ENCODE measurements around the gene CEP170.
"Not testable (repeated sequence)": the region's sequence is repeated elsewhere in the genome, so short reads cannot be mapped to it uniquely, and the experiment has no call there.

Gene CEP170

DNA sequence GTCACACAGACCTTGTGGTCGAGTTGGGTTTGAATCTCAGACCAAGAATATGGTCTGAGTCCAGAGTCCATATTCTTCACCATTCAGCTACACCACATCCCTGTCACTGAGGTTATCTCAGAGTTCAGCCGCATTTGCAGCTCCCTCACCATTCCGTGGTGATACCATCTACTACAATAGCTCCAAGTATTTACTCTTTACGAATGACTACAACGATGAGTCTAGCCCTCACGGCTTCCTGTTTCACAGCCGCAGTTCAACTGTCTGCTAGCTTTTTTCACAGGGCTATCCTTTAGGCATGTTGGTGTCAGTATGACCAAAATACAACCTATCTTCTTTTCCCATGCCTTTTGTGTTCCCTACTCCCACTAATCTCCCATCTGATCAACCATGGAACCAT is 104.2 kb downstream of the CEP170 start:
- not testable (repeated sequence) for DNase-seq

DNA sequence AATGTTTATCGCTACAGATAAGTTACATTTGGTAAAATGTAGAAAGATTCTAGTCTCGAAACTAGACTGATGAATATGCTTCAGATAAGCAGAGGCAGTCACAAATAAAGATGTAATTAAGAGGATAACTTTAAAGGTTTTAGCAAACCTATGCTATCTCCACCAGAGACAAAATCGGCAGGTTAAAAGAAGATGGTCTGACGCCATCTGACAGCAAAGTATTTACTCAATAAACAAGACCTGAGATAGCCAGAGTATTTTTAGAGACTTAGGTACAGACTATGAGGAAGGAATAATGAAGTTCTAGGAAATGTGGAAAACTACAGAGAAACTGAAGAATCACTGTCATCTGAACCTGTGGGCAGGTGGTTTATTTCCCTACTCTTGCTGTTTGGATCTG is 106.0 kb downstream of the CEP170 start:
- DNase-seq, result not testable (repeated sequence)

- not testable (repeated sequence) for DNase-seq
Measured at GRCh38 chr1:243147351-243147750, 107.7 kb downstream of the CEP170 start.

GRCh38 chr1:243140498-243140897 is 114.6 kb downstream of the CEP170 start:
- not testable (repeated sequence) for DNase-seq

GRCh38 chr1:243122876-243123409 is 132.1 kb downstream of the CEP170 start:
- not testable (repeated sequence) for DNase-seq

- not testable (repeated sequence) for DNase-seq
Measured at GRCh38 chr1:243121939-243122338, 133.1 kb downstream of the CEP170 start.

DNA sequence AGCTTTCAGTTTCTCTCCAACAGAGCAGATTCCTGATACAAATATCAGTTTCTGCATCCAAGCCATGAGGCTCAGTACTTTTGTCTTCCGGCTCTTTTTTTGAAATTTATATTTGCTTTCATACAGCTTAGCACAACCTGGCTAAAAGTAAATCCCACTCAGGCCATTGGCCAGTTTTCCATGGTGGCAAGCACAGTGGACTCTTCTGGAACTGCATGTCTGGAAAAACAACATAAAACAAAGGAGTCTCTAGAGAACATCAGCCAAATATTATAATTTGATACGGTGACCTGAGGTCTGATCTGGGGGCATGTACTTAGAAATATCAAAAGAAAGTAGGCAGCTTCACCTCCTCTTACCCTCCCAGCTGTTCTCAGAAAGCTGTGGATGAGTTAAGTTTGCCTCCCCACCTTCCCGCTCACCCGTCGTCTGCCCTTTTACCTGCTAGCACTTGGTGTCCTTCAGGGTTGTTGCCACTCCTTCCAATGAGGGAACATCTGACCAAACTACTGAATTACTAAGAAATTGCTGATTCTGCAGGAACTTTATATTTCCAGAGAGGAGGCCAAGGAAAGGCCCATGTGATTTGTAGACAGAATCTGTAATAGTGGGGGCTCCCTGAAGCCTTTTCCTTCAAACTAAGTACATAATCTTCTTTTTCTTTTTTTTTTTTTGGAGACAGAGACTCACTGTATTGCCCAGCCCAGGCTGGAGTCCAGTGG is 136.3 kb downstream of the CEP170 start:
- not testable (repeated sequence) for DNase-seq

- DNase-seq, result not testable (repeated sequence)
Measured at GRCh38 chr1:243116187-243116586, 138.9 kb downstream of the CEP170 start.

DNA sequence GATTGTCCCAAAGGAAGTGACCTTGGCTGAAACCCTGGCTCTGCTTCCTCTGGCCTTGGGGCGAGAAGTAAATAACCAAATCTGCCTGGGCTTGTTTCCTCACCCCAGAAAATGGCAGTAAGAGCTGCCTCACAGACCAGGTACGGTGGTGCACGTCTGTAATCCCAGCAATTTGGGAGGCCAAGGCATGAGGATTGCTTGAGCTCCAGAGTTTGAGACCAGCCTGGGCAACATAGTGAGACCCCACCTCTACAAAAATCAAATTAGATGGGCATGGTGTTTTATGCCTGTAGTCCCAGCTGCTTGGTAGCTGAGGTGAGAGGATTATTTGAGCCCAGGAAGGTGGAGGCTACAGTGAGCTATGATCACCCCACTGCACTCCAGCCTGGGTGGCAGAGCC is 140.3 kb downstream of the CEP170 start:
- not testable (repeated sequence) for DNase-seq

DNA sequence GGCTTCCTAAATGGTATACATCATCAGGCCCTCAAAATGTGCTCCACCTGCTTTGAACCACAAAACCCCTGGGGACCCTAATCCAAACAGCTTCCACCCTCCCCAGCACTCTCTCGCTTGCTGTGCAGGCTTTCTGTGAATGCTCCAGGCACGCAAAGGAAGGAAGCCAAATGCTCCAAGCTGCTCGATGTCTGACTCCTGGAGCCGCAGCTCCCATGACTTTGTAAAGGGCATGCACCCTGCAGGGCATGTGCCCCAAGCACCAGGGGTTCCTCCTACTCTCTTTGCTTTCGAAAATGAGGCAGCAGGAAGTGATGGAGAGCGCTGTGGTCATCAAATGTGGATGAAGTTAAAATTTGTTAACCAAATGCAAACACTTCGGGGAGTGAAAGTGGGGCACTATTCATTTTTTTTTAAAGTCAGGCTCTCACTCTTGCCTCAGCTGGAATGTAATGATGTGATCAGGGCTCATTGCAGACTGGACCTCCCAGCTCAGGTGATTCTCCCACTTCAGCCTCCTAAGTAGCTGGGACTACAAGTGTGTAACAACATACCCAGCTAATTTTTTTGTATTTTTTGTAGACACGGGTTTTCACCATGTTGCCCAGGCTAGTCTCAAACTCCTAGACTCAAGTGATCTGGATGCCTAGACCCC is 140.9 kb downstream of the CEP170 start:
- DNase-seq, result not testable (repeated sequence)

DNA sequence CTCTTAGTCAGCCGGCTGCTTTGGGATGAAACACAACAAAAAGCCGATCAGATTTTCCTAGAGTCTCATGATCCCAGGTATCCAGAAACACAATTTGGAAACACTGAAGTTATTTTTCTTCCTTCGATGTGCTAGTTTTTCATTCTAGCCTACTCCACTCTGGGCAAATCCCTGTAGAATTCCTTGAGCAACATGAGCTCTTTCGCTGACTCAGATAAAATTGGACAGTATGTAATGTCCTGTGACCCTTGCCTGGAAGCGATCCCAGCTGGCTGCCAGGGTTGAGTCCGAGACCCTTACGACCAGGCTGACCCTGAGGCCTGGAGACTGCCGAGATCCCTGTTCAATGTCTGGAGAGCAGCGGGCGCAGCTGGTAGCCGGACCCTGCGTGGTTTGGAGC is 147.9 kb downstream of the CEP170 start:
- not testable (repeated sequence) for DNase-seq

DNA sequence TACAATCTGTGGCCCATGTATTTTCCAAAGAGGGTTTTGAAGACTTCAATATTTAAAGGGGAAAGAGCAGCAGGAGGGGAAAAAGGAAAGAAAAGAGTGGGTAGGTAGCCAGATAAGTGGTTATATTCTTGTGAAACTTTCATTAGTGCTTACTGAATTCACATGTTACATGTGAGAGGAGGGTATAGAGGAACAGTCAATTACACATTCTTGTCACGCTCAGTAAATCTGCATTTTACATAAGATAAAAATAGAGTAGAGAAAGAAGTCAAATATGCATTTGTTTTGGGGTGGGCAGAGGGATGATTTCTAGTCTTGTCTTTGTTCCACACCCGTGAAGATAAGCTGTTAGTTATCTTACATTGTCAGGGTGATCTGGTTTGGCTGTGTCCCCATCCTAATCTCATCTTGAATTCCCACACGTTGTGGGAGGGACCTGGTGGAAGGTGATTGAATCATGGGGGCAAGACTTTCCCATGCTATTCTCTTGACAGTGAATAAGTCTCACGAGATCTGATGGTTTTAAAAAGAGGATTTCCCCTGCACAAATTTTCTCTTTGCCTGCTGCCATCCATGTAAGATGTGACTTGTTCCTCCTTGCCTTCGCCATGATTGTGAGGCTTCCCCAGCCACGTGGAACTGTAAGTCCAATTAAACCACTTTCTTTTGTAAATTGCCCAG is 149.3 kb downstream of the CEP170 start:
- DNase-seq, result not testable (repeated sequence)

- DNase-seq, result not testable (repeated sequence)
Measured at GRCh38 chr1:243105104-243105503, 150.0 kb downstream of the CEP170 start.

GRCh38 chr1:243104452-243104851 is 150.6 kb downstream of the CEP170 start:
- DNase-seq, result not testable (repeated sequence)

DNA sequence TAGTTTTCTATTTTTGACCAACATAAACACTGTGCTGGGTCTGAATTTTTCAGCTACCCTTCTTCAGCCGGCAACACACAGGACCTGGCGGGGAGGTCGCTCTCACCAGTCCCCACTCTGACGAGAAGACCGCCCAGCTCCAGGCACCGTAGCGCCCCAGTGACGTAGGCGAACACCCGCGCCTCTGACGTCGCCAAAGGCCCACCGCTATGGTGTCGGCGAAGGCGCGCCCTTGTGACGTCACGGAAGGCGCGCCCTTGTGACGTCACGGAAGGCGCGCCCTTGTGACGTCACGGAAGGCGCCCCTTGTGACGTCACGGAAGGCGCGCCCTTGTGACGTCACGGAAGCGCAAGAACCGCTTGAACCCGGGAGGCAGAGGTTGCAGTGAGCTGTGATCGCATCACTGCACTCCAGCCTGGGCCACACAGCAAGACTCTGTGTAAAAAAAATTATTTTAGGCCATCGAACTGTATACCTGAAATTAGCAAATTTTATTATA is 153.5 kb downstream of the CEP170 start:
- peak; percentile 12 for DNase-seq

DNA sequence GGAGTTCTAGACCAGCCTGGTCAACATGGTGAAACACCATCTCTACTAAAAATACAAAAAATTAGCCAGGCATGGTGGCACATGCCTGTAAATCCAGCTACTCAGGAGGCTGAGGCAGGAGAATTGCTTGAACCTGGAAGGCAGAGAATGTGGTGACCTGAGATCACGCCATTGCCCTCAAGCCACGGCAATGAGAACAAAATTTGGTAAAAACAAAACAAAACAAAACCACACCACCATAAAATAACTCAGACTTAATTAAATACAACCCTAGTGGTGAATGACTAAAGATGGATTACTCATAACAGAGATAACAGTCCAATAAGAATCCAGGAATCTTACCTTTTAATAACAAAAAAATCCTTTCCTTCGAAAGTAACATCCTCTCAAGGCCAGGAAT is 167.7 kb downstream of the CEP170 start:
- DNase-seq, result not testable (repeated sequence)
